ENCODE measurements around the gene LGALS9.
"Not testable (repeated sequence)": the region's sequence is repeated elsewhere in the genome, so short reads cannot be mapped to it uniquely, and the experiment has no call there.

- TF ChIP-seq POLR2A, CTCF (IDR thresholded peaks at IDR 0.05): not testable (repeated sequence)
Measured at GRCh38 chr17:27637818-27638217, 6.8 kb downstream of the LGALS9 start.
